GM12878 (cell line): ENCODE measurements around the gene SSTR4. TPM values are rescaled to one million over a fixed set of nuclear protein-coding genes. Genes with fewer than 3 reads are reported as not detected.

Experiments used
- CTCF ChIP-seq, 3 experiments: IDR thresholded peaks in 2 of 3; conservative IDR thresholded peaks in 1 of 3; 2 replicates each; pipeline ENCODE4 v1.5.1; 2011; ENCODE audit warnings: low read depth in 3 of 3, low read length in 3 of 3, mild to moderate bottlenecking in 3 of 3, control low read depth in 2 of 3, moderate library complexity in 2 of 3, inconsistent platforms in 1 of 3, mixed read lengths in 1 of 3; ENCODE audit not compliant: control insufficient read depth in 2 of 3, insufficient read depth in 1 of 3; ENCODE audit errors: extremely low read depth in 1 of 3
- CUX1 ChIP-seq: IDR thresholded peaks from 2 replicates; pipeline ENCODE4 v1.6.1; 2012; ENCODE audit warnings: improper control_type of control experiment, low read depth, low read length; ENCODE audit not compliant: insufficient replicate concordance
- PBX3 ChIP-seq: IDR thresholded peaks from 2 replicates; pipeline ENCODE4 v1.6.1; 2011; ENCODE audit warnings: mild to moderate bottlenecking, low read depth, low read length, moderate library complexity; ENCODE audit not compliant: insufficient replicate concordance
- RBBP5 ChIP-seq: fragments of 200-600 bp; sonication (generic); conservative IDR thresholded peaks from 2 replicates; pipeline ENCODE4 v1.6.1; 2016
- TCF3 ChIP-seq: IDR thresholded peaks from 2 replicates; pipeline ENCODE4 v1.6.1; 2012; ENCODE audit warnings: low read depth, mild to moderate bottlenecking, low read length, borderline replicate concordance; ENCODE audit not compliant: insufficient read depth
- ZNF24 ChIP-seq: fragments of 450-650 bp; IDR thresholded peaks from 2 replicates; pipeline ENCODE4 v1.6.1; 2017; ENCODE audit warnings: antibody characterized with exemption, mild to moderate bottlenecking
- polyA plus RNA-seq, 11 experiments: library from polyadenylated mRNA; depleted of rRNA in 4 of 11; unstranded in 6 of 11; stranded (reverse) in 5 of 11; fragments of >200 nt; fragmentation: Nextera tagmentation in 4 of 11; fragmentation: Illumina TruSeq in 1 of 11; extraction: Ambion mirVana in 4 of 11; extraction: Trizol in 1 of 11; gene quantifications; 1 replicate in 1 of 11; 2 replicates in 10 of 11; pipeline versions ENCODE4 v1.2.1 to v1.2.3, GENCODE V29; 2011 to 2016; ENCODE audit warnings: inconsistent platforms in 2 of 11, missing spikeins in 2 of 11, low read depth in 1 of 11
- total RNA-seq, 4 experiments: library from RNA; depleted of rRNA in 3 of 4; stranded (reverse); fragments of >200 nt in 3 of 4; fragmentation: Illumina TruSeq in 1 of 4; extraction: Trizol in 1 of 4; gene quantifications; 2 replicates each; pipeline versions ENCODE4 v1.2.1 to v1.2.3, GENCODE V29; 2013 to 2021

SSTR4 gene
- total and polyA plus RNA-seq, 10 of the 15 experiments (the other 5 are each of a cell fraction or from before 2014, with no cell fraction given): not detected

GRCh38 chr20:23079016-23079351, 43.9 kb downstream of the SSTR4 start (continued):
- TF ChIP-seq CUX1 (no peak), CTCF (IDR thresholded peaks at IDR 0.05 in 2 of 3, conservative IDR thresholded peaks at IDR 0.05 in 1 of 3; ENCODE audit: control insufficient read depth in 2 of 3, extremely low read depth in 1 of 3, insufficient read depth in 1 of 3, low read depth in 3 of 3, low read length in 3 of 3) (peak; percentile 25 to 50 (median 47); a peak in 3 of 6 replicates), ZNF24 (no peak), PBX3 (no peak), TCF3 (no peak), RBBP5 (no peak)
- TF ChIP-seq, all 136 proteins: peak for 3
